Stimulated activated CD4-positive, alpha-beta T cell treated with anti-CD3 and anti-CD28 coated beads, Interleukin-1b, Interleukin-23, amount 100 ng/mL, for 48 hours (primary cell): Measurements from ENCODE around the gene OR10H5.
"Not testable (repeated sequence)": the region's sequence is repeated elsewhere in the genome, so short reads cannot be mapped to it uniquely, and the experiment has no call there.

Experiments used
- DNase-seq: peaks from one replicate; pipeline ENCODE4 v3.0.0-alpha.2; 2020

Gene OR10H5

GRCh38 chr19:15787611-15788155 is at the start of gene OR10H5:
Gene OR10H5 (plus strand): TSS chr19:15787661. CDS start chr19:15794049, 6,388 bp downstream.
- no peak for DNase-seq

GRCh38 chr19:15737722-15738121 is 49.7 kb upstream of the OR10H5 start, which contains the start of gene OR10H3:
Gene OR10H3 (plus strand): TSS chr19:15737985. CDS start chr19:15741393, 3,408 bp downstream.
- no peak for DNase-seq

GRCh38 chr19:15740785-15741184 is 46.7 kb upstream of the OR10H5 start:
- DNase-seq = no peak

- DNase-seq = no peak
Measured at GRCh38 chr19:15748239-15748638, 39.2 kb upstream of the OR10H5 start.

GRCh38 chr19:15758379-15758778 is 29.1 kb upstream of the OR10H5 start:
- DNase-seq = no peak

- DNase-seq = peak; percentile 4
Measured at GRCh38 chr19:15759962-15760565, 27.4 kb upstream of the OR10H5 start.

GRCh38 chr19:15769586-15769985 is 17.9 kb upstream of the OR10H5 start:
- DNase-seq = no peak

GRCh38 chr19:15774159-15774558 is 13.3 kb upstream of the OR10H5 start:
- not testable (repeated sequence) for DNase-seq

GRCh38 chr19:15775249-15775648 is 12.2 kb upstream of the OR10H5 start:
- DNase-seq = no peak

- no peak for DNase-seq
Measured at GRCh38 chr19:15776264-15776663, 11.2 kb upstream of the OR10H5 start.

- DNase-seq = no peak
Measured at GRCh38 chr19:15776991-15777970, 10.2 kb upstream of the OR10H5 start.

GRCh38 chr19:15779756-15780476 is 7.5 kb upstream of the OR10H5 start:
- no peak for DNase-seq

GRCh38 chr19:15780610-15781418 is 6.6 kb upstream of the OR10H5 start:
- DNase-seq = no peak

GRCh38 chr19:15781661-15782060 is 5.8 kb upstream of the OR10H5 start:
- no peak for DNase-seq

- DNase-seq = no peak
Measured at GRCh38 chr19:15782211-15782610, 5.2 kb upstream of the OR10H5 start.

- not testable (repeated sequence) for DNase-seq
Measured at GRCh38 chr19:15782896-15783295, 4.6 kb upstream of the OR10H5 start.

GRCh38 chr19:15788594-15789270 is 1.3 kb downstream of the OR10H5 start:
- no peak for DNase-seq

- no peak for DNase-seq
Measured at GRCh38 chr19:15790096-15790495, 2.6 kb downstream of the OR10H5 start.

GRCh38 chr19:15794279-15794678 is 6.8 kb downstream of the OR10H5 start:
- not testable (repeated sequence) for DNase-seq

- DNase-seq = no peak
Measured at GRCh38 chr19:15810335-15810734, 22.9 kb downstream of the OR10H5 start.

- no peak for DNase-seq
Measured at GRCh38 chr19:15811476-15811875, 24.0 kb downstream of the OR10H5 start.
